ENCODE results near the gene ZDHHC7. TPM values are rescaled to one million over a fixed set of nuclear protein-coding genes. Genes with fewer than 3 reads are reported as not detected.

ZDHHC7 gene
- polyA plus RNA-seq, 2 of the 4 experiments (the other 2 are of a cell fraction): 42.3 to 58.0 TPM

DNA sequence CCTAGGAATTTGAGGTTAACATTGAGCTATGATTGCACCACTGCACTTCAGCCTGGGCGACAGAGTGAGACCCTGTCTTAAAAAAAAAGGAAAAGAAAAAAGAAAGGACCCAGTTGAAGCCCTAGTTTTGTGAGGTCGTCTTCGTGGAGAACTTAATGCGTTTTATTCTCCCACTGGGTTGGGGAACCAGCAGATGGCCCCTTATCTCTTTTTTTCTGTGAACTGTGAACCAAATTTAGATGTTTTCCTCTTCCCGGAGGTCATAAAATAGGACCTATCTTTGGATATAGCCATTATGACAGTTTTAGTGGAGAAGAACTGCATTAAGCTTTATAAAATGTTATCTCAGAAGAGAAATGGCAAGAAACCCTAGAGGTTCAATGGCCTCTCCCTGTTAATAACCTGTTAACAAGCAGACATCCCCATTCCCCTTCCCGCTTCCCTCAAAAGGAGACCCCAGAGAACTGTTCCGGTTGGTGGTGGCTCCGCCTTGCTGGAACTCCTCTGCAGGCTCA, 39.8 kb upstream of the ZDHHC7 start (continued):
- TF ChIP-seq USF2 (IDR thresholded peaks at IDR 0.05): no peak
- TF ChIP-seq, protein P1, sequence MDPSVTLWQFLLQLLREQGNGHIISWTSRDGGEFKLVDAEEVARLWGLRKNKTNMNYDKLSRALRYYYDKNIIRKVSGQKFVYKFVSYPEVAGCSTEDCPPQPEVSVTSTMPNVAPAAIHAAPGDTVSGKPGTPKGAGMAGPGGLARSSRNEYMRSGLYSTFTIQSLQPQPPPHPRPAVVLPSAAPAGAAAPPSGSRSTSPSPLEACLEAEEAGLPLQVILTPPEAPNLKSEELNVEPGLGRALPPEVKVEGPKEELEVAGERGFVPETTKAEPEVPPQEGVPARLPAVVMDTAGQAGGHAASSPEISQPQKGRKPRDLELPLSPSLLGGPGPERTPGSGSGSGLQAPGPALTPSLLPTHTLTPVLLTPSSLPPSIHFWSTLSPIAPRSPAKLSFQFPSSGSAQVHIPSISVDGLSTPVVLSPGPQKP (IDR thresholded peaks at IDR 0.05; ENCODE audit: low read depth, low read length): no peak
- TF ChIP-seq RAD21 (conservative IDR thresholded peaks at IDR 0.05 in 1 of 2, IDR thresholded peaks at IDR 0.05 in 1 of 2): no peak
- TF ChIP-seq ZFP36 (IDR thresholded peaks at IDR 0.05; ENCODE audit: borderline replicate concordance, partially characterized antibody): no peak

DNA sequence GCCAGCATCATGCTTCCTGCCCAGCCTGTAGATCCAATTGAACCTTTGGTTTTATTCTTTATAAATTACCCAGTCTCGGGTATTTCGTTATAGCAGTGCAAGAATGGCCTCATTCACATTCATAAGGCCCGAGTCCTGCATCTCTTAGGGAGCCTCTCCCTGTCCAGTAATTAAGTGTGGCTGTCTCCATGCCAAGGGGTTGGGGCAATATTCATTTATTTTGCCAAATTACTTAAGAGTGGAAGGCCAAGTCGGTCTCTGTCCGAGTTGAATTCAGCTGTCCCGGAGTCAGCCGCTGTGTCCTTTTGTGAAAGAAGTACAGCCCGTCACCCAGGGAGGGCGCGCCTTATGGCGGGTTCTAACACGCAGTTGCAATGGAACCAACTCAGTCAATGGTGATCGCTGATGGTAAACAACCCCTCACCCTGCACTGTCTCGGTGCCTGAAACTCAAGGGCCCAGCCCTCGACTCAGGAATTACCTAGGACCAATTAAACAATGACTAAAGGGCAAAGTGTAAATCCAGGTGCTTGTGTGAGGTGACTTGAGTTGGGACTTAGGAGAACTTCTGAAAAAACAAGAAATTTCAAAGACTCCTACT, 38.5 kb upstream of the ZDHHC7 start:
- no peaks in the 10 kb centered on the region for H3K9me3 ChIP-seq
- 94% methylated on average over 15 of the region's 15 CpGs for WGBS (ENCODE audit: missing lambda C conversion rate)
- FAIRE-seq: no peak
- POLR2A ChIA-PET: no interaction called here
- CTCF ChIA-PET: interaction anchor here (1.0 to 1.7 kb wide), 2 partner anchors 9 to 19 kb away, joined by 5 to 8 read pairs; no protein-coding TSS in a partner anchor
- TF ChIP-seq RFX5 (IDR thresholded peaks at IDR 0.05): no peak
- TF ChIP-seq FOXS1 (CRISPR knock-in tag; IDR thresholded peaks at IDR 0.05): no peak
- no peak for TF ChIP-seq RAD21 (conservative IDR thresholded peaks at IDR 0.05 in 1 of 2, IDR thresholded peaks at IDR 0.05 in 1 of 2)
- TF ChIP-seq JUNB (IDR thresholded peaks at IDR 0.05): no peak
- no peak for TF ChIP-seq NR3C1 (IDR thresholded peaks at IDR 0.05)
- TF ChIP-seq KDM1A (IDR thresholded peaks at IDR 0.05; ENCODE audit: low read depth): no peak
- no peak for TF ChIP-seq KDM5A (IDR thresholded peaks at IDR 0.05)
- H3K4me1 ChIP-seq: no peaks in the 10 kb centered on the region
- no peak overlapping the region for H3K27ac ChIP-seq
- DNase-seq (ENCODE audit: low read depth in 1 of 2, low spot score in 1 of 2): no peak
- no peak overlapping the region for H3K4me3 ChIP-seq
- no peak overlapping the region for H3K4me2 ChIP-seq
- no peak for ATAC-seq

- H3K4me2 ChIP-seq: no peak overlapping the region
- DNase-seq (ENCODE audit: low read depth in 1 of 2, low spot score in 1 of 2) (no peak), FAIRE-seq (no peak), ATAC-seq (no peak)
- 78% methylated on average over 17 of the region's 17 CpGs for WGBS (ENCODE audit: missing lambda C conversion rate)
- ChIA-PET CTCF (interaction anchor here (0.7 to 1.7 kb wide), 3 partner anchors 10 to 303 kb away, joined by 3 to 8 read pairs (median 4); no protein-coding TSS in a partner anchor), POLR2A (no interaction called here)
- H3K9me3 ChIP-seq: no peaks in the 10 kb centered on the region
- H3K4me1 ChIP-seq: no peaks in the 10 kb centered on the region
- no peak overlapping the region for H3K4me3 ChIP-seq
- no peak overlapping the region for H3K27ac ChIP-seq
- TF ChIP-seq CHD4 (IDR thresholded peaks at IDR 0.05; ENCODE audit: borderline replicate concordance) (no peak), CEBPB (IDR thresholded peaks at IDR 0.05) (no peak), JUN (IDR thresholded peaks at IDR 0.05) (no peak), CHD2 (IDR thresholded peaks at IDR 0.05; ENCODE audit: low read length, partially characterized antibody) (no peak), JUNB (IDR thresholded peaks at IDR 0.05) (no peak), RARB (CRISPR knock-in tag; IDR thresholded peaks at IDR 0.05) (no peak), POLR2A (IDR thresholded peaks at IDR 0.05; ENCODE audit: low read length) (no peak), NR3C1 (IDR thresholded peaks at IDR 0.05) (no peak), FOSB (CRISPR knock-in tag; IDR thresholded peaks at IDR 0.05) (no peak), MAFK (IDR thresholded peaks at IDR 0.05; ENCODE audit: partially characterized antibody) (no peak)
- TF ChIP-seq, protein P2, sequence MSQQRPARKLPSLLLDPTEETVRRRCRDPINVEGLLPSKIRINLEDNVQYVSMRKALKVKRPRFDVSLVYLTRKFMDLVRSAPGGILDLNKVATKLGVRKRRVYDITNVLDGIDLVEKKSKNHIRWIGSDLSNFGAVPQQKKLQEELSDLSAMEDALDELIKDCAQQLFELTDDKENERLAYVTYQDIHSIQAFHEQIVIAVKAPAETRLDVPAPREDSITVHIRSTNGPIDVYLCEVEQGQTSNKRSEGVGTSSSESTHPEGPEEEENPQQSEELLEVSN (IDR thresholded peaks at IDR 0.05; ENCODE audit: borderline replicate concordance, low read depth): no peak
Observed at GRCh38 chr16:85048921-85049562, 37.7 kb upstream of the ZDHHC7 start.
